Ovary (tissue), 9 donors: ENCODE measurements around the gene ZBTB47. TPM values are rescaled to one million over a fixed set of nuclear protein-coding genes. Genes with fewer than 3 reads are reported as not detected.

Experiments used
- DNase-seq, 5 donors: peaks; one replicate each; pipeline ENCODE4 v3.0.0-alpha.2; 2019 to 2020
- H3K27ac ChIP-seq, 2 donors: fragments of 200-600 bp; one replicate each; pipeline versions ENCODE4 v1.5.1 to v1.8.0; 2019 to 2022
- H3K27me3 ChIP-seq: fragments of 200-600 bp; one replicate; pipeline ENCODE4 v1.8.0; 2022
- H3K36me3 ChIP-seq: fragments of 200-600 bp; sonication (generic); one replicate; pipeline ENCODE4 v1.5.1; 2019
- H3K4me1 ChIP-seq: one replicate; pipeline ENCODE4 v1.8.1; 2013; ENCODE audit warnings: mild to moderate bottlenecking, moderate library complexity; ENCODE audit not compliant: insufficient read depth
- H3K4me3 ChIP-seq: fragments of 200-600 bp; sonication (generic); one replicate; pipeline ENCODE4 v1.5.1; 2017
- H3K9me3 ChIP-seq, 2 donors: fragments of 200-600 bp in 1 of 2; sonication (generic) in 1 of 2; one replicate each; pipeline versions ENCODE4 v1.5.1 to v1.8.1; 2013 to 2019; ENCODE audit warnings: mild to moderate bottlenecking in 1 of 2, moderate library complexity in 1 of 2
- CTCF ChIP-seq, 3 donors: fragments of 450-650 bp in 2 of 3; fragments of 200-600 bp in 1 of 3; IDR thresholded peaks; one replicate each; pipeline versions ENCODE4 v1.5.1 to v1.8.0; 2016 to 2022; ENCODE audit warnings: antibody characterized with exemption in 3 of 3, mild to moderate bottlenecking in 1 of 3
- EP300 ChIP-seq: sonication (generic); formaldehyde crosslinking; IDR thresholded peaks from one replicate; pipeline ENCODE4 v1.6.1; 2017; ENCODE audit warnings: antibody characterized with exemption
- POLR2A ChIP-seq: fragments of 450-650 bp; IDR thresholded peaks from one replicate; pipeline ENCODE4 v1.6.1; 2017; ENCODE audit warnings: antibody characterized with exemption, mild to moderate bottlenecking, moderate library complexity
- whole genome bisulfite sequencing, 3 donors: extraction: QIAGEN DNeasy Blood & Tissue Kit in 1 of 3; methylation state at CpG; one replicate each; pipeline versions ENCODE4 v1.1.5 to v1.1.7; 2013 to 2017; 5-methylcytosine and 5-hydroxymethylcytosine counted together
- intact Hi-C, 4 donors: fragments of 100-400 bp; cut with DNase I; formaldehyde crosslinking; loops; one replicate each; pipeline versions ENCODE4 v1.11.0 to v1.15.1; 2022 to 2023
- polyA plus RNA-seq, 2 donors: library from polyadenylated mRNA; stranded (reverse); fragments of 200-250 nt in 1 of 2; fragments of 350-450 nt in 1 of 2; fragmentation: Illumina TruSeq in 1 of 2; extraction: RNeasy Lipid Tissue Mini Kit (QIAGEN cat#74804) in 1 of 2; gene quantifications; one replicate each; pipeline ENCODE4 v1.2.3, GENCODE V29; 2013 to 2014
- total RNA-seq, 7 donors: library from RNA; depleted of rRNA in 2 of 7; stranded (reverse); fragments of >200 nt in 2 of 7; fragmentation: NEBNext Ultra II Directional in 3 of 7; extraction: Animal tissue kit (Norgen Biotek cat#: 25700) in 3 of 7; gene quantifications; one replicate each; pipeline versions ENCODE4 v1.1.0 to v1.2.4, GENCODE V29; 2016 to 2023
- donor health status: DM: no; HTN: no; CAD: no; lungs with moderate emphysema.
- donor health status: DM: no; HTN: no; CAD: no.
- donor health status: Bipolar disorder and iron deficiency.
- donor health status: DM: yes; HTN: yes; CAD: no.
- donor health status: DM: no; HTN: no; CAD: no.
- donor health status: DM: yes; HTN: yes; CAD: no.

Gene ZBTB47
- total and polyA plus RNA-seq, 9 donors = 7.7 to 41.9 (median 25.0) TPM

DNA sequence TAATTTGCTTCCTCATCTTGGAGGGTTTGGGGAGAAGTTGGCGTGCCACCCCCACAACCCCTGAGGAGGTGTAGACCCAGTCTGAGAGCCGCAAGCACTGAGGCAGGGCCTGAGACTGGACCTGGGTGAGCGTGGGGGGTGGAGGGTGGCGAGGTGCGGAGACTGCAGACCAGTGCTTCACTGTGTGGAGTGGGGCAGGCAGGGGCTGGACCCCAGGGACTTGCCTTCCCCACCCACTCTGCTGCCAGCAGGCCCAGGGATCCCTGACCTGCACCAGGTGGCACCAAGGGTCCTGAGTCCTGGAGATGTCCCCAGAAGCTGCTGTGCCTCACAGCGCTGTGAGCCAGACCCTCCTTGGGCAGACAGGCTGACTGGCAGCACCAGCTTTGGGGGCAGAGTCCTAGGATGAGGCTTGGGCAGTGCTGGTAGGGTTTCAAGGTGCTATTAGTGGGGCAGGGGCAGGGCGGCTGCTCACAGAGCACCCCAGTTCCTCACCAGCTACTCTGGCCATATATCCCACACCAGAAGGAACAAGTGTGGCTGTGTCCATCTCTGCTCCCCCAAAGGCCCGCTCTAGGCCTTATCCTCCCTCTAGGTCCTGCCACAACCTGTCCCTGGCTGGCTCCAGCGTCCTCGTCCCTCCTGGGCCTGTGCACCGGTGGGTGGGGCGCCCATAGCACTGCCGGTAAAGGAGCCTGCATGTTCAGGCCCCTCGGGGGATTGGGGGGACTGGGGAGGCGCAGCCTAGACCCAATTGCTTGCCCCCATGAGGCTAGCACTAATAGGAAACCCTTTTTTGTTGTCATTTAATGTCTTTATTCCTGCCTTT lies 11.8 kb downstream of the ZBTB47 start:
- Histone ChIP-seq H3K27ac (no peak overlapping the region), H3K4me3 (no peak overlapping the region), H3K4me1 (peaks cover 11% of the 10 kb centered on the region), H3K27me3 (no peaks in the 10 kb centered on the region), H3K36me3 (no peaks in the 10 kb centered on the region), H3K9me3 (no peaks in the 10 kb centered on the region)
- intact Hi-C loops = no loop called here
- WGBS, 3 donors = 78 to 83% (median 80%) methylated on average over 14 to 15 of the region's 15 CpGs
- TF ChIP-seq CTCF (IDR thresholded peaks at IDR 0.05) (no peak), EP300 (no peak), POLR2A (no peak)
- peak in 1 of 5 donors; percentile 39 for DNase-seq

DNA sequence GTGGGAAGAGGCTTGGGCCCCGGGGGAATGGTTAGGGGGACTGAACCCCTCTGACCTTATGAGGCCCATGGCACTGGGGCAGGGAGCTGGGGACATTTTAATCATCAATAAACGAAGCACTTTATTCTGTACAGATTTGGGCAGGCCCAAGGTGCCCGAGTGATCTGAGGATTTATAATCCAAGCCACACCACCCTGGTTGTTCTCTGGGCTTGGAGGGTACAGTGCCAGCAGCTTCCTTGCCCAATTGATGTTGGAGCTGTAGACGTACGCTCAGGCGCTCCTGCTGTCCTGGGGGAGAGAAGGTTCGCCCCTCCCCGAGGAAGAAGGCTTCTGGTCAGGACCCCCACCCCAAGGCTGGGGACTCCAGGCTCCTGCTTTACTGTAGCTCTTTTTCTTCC lies 12.5 kb downstream of the ZBTB47 start:
- DNase-seq = peak in 1 of 5 donors; percentile 34
- no peak for TF ChIP-seq EP300
- TF ChIP-seq POLR2A = no peak
- no peak for TF ChIP-seq CTCF (IDR thresholded peaks at IDR 0.05)
- H3K27ac ChIP-seq = peak overlapping the region; percentile 20 to 34
- H3K36me3 ChIP-seq = no peaks in the 10 kb centered on the region
- H3K4me3 ChIP-seq = no peak overlapping the region
- no peaks in the 10 kb centered on the region for H3K27me3 ChIP-seq
- WGBS, 3 donors = 53 to 61% (median 56%) methylated on average over 8 of the region's 8 CpGs
- intact Hi-C loops = no loop called here
- H3K9me3 ChIP-seq = no peaks in the 10 kb centered on the region
- H3K4me1 ChIP-seq = peaks cover 11% of the 10 kb centered on the region

DNA sequence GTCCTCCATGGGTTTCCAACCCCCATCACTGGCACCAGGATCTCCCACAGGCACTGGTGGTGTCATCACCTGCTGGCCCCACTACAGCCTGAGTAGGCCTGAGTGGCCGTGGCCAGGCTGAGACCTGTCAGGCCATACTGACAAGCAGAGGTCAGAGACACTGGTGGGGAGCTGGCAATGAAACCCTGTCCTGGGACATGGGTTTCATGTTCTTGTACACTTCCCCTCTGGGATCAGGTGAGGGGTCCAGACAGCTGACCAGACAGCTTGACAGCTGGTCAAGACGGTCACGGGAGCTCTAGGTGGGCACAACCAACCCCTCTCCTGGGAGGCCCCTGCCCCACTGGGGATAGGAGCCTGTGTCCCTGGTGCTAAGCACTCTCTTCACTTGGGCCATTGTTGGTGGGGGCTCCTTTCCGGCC lies 13.1 kb downstream of the ZBTB47 start:
- Histone ChIP-seq H3K9me3 (no peaks in the 10 kb centered on the region), H3K4me1 (peaks cover 11% of the 10 kb centered on the region), H3K4me3 (no peak overlapping the region), H3K36me3 (no peaks in the 10 kb centered on the region), H3K27me3 (no peaks in the 10 kb centered on the region), H3K27ac (peak overlapping the region in 1 of 2 donors; percentile 34)
- peak in 1 of 5 donors; percentile 34 for DNase-seq
- intact Hi-C loops = no loop called here
- TF ChIP-seq POLR2A = no peak
- no peak for TF ChIP-seq EP300
- TF ChIP-seq CTCF (IDR thresholded peaks at IDR 0.05) = no peak
- 56 to 73% (median 58%) methylated on average over 3 to 4 of the region's 4 CpGs for WGBS, 3 donors

DNA sequence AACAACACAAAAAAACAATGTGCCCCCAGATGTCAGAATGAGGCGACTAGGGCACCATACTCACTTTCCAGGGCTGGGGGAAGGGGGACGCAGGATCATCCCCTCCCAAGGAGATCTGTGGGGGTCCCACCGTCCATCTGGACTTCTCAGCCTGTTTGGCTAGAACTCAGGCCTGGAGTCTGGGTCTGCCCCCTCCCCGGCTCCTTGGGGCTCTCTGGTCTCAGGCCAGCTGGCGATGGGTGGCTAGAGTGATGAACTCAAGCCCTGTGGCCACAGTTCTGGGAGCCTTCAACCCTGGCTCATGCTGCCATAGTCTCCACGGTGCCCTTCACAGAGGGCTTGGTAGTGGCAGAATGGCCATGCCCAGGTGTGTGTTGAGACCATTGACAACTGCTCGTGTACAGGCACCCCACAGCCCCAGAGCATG lies 13.6 kb downstream of the ZBTB47 start:
- Histone ChIP-seq H3K4me1 (peaks cover 11% of the 10 kb centered on the region), H3K36me3 (no peaks in the 10 kb centered on the region), H3K27ac (peak overlapping the region in 1 of 2 donors; percentile 34), H3K4me3 (no peak overlapping the region), H3K27me3 (no peaks in the 10 kb centered on the region), H3K9me3 (no peaks in the 10 kb centered on the region)
- intact Hi-C loops = no loop called here
- TF ChIP-seq CTCF (IDR thresholded peaks at IDR 0.05) (no peak), EP300 (no peak), POLR2A (no peak)
- peak in 1 of 5 donors; percentile 48 for DNase-seq
- WGBS, 3 donors = 29 to 40% (median 35%) methylated on average over 7 of the region's 7 CpGs
